ENCODE data around the gene TNNC1.
A peak's percentile ranks its signal among the peaks of the same experiment; 100 is the strongest.

The TNNC1 gene

DNA sequence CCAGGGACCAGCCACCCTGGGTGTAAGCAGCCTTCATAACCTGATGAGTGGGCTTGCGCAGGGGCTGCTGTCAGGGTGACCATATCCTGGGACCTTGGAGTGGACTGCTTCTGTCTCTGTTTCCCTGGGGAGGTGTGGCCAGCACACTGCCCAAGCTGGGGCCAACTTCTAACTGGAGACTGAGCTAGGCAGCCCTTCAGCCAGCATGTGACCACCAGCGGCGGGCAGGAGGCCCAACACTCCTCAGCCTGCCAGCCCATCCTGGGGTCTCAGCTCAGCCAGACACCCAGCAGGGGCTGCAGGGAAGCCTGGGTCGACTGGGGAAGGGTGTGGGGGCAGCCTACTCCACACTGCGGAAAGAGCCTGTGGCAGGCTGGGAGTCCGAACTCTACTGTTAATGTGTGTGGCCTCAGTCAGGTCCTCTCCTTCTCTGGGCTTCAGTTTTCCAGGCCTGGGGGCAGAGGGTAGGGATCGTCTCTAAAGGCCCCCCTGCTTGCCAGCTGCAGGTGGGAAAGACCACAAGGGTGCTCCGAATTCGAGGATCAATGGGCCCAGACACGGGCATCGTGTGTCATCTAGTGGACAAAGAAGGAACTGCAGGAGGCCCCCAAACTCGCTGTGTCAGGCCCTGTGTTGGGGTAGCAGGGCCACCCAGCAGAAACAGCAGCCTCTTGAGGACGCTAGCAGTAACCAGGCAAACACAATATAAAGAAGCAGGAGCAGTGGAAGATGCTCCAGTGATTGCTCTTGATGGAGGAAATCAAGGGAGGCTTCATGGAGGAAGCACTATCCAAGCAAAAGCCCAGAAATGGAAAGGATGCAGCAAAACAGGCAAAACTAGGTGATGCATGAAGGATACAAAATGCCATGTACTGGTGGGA, 7.0 kb downstream of the TNNC1 start:
- no peaks in the 10 kb centered on the region for H3K27me3 ChIP-seq (ENCODE audit: insufficient read depth, poor library complexity, severe bottlenecking)
- H3K4me1 ChIP-seq (ENCODE audit: insufficient read depth, poor library complexity, severe bottlenecking), result no peaks in the 10 kb centered on the region
- H3K36me3 ChIP-seq (ENCODE audit: low read depth), result no peaks in the 10 kb centered on the region
- TF ChIP-seq, protein P1, sequence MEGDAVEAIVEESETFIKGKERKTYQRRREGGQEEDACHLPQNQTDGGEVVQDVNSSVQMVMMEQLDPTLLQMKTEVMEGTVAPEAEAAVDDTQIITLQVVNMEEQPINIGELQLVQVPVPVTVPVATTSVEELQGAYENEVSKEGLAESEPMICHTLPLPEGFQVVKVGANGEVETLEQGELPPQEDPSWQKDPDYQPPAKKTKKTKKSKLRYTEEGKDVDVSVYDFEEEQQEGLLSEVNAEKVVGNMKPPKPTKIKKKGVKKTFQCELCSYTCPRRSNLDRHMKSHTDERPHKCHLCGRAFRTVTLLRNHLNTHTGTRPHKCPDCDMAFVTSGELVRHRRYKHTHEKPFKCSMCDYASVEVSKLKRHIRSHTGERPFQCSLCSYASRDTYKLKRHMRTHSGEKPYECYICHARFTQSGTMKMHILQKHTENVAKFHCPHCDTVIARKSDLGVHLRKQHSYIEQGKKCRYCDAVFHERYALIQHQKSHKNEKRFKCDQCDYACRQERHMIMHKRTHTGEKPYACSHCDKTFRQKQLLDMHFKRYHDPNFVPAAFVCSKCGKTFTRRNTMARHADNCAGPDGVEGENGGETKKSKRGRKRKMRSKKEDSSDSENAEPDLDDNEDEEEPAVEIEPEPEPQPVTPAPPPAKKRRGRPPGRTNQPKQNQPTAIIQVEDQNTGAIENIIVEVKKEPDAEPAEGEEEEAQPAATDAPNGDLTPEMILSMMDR (IDR thresholded peaks at IDR 0.05; ENCODE audit: poor library complexity, severe bottlenecking), result peak; percentile 97
- H3K9me3 ChIP-seq (ENCODE audit: severe bottlenecking), result no peaks in the 10 kb centered on the region
- DNase-seq (ENCODE audit: low spot score) (no peak), ATAC-seq (ENCODE audit: low read depth) (peak; percentile 41; the same call in 2 of the 3 replicates)
- H3K27ac ChIP-seq (ENCODE audit: poor library complexity, severe bottlenecking), result no peak overlapping the region
- no peak overlapping the region for H3K4me3 ChIP-seq (ENCODE audit: severe bottlenecking)

DNA sequence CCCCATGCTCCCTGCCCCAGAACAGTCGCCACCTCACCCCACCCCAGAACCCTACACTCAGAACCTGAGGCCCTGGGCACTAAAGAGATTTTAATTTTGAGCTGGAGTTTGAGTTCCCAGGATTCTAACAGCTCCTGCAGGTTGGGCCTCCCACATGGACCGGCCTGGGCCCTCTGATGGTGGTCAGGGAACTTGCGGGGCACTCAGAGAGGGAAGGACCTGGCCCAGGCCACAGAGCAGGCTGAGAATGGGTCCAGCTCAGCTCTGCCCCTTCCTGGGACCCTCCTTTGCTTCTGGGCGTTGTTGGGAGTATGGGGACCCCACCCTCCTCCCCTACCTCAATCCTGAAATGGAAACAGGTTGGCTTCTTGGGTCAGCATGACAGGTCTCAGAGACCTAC, 7.8 kb downstream of the TNNC1 start:
- Histone ChIP-seq H3K4me3 (ENCODE audit: severe bottlenecking) (no peak overlapping the region), H3K9me3 (ENCODE audit: severe bottlenecking) (no peaks in the 10 kb centered on the region), H3K27me3 (ENCODE audit: insufficient read depth, poor library complexity, severe bottlenecking) (no peaks in the 10 kb centered on the region), H3K36me3 (ENCODE audit: low read depth) (no peaks in the 10 kb centered on the region), H3K4me1 (ENCODE audit: insufficient read depth, poor library complexity, severe bottlenecking) (no peaks in the 10 kb centered on the region), H3K27ac (ENCODE audit: poor library complexity, severe bottlenecking) (no peak overlapping the region)
- DNase-seq (ENCODE audit: low spot score) (no peak), ATAC-seq (ENCODE audit: low read depth) (no peak)
- TF ChIP-seq, protein P1 (IDR thresholded peaks at IDR 0.05; ENCODE audit: poor library complexity, severe bottlenecking), result no peak

GRCh38 chr3:52444860-52445793, 8.7 kb downstream of the TNNC1 start, which contains the start of gene SEMA3G:
Gene SEMA3G, minus strand, starts transcription at chr3:52445103. Its CDS starts 76 bp downstream, at chr3:52445027.
- Histone ChIP-seq H3K9me3 (ENCODE audit: severe bottlenecking) (no peaks in the 10 kb centered on the region), H3K4me1 (ENCODE audit: insufficient read depth, poor library complexity, severe bottlenecking) (no peaks in the 10 kb centered on the region), H3K27me3 (ENCODE audit: insufficient read depth, poor library complexity, severe bottlenecking) (no peaks in the 10 kb centered on the region), H3K4me3 (ENCODE audit: severe bottlenecking) (no peak within 1 kb of the TSS), H3K27ac (ENCODE audit: poor library complexity, severe bottlenecking) (no peak within 1 kb of the TSS), H3K36me3 (ENCODE audit: low read depth) (no peaks in the 10 kb centered on the region)
- peak; percentile 81 for ATAC-seq (ENCODE audit: low read depth)
- TF ChIP-seq, protein P1 (IDR thresholded peaks at IDR 0.05; ENCODE audit: poor library complexity, severe bottlenecking), result no peak
- peak; percentile 76 for DNase-seq (ENCODE audit: low spot score)

- H3K4me3 ChIP-seq (ENCODE audit: severe bottlenecking), result no peak overlapping the region
- DNase-seq (ENCODE audit: low spot score), result no peak
- H3K4me1 ChIP-seq (ENCODE audit: insufficient read depth, poor library complexity, severe bottlenecking), result no peaks in the 10 kb centered on the region
- TF ChIP-seq, protein P1 (IDR thresholded peaks at IDR 0.05; ENCODE audit: poor library complexity, severe bottlenecking), result no peak
- H3K36me3 ChIP-seq (ENCODE audit: low read depth), result no peaks in the 10 kb centered on the region
- H3K9me3 ChIP-seq (ENCODE audit: severe bottlenecking), result no peaks in the 10 kb centered on the region
- no peak overlapping the region for H3K27ac ChIP-seq (ENCODE audit: poor library complexity, severe bottlenecking)
- no peak for ATAC-seq (ENCODE audit: low read depth)
- no peaks in the 10 kb centered on the region for H3K27me3 ChIP-seq (ENCODE audit: insufficient read depth, poor library complexity, severe bottlenecking)
Observed at GRCh38 chr3:52443791-52444687, 9.8 kb downstream of the TNNC1 start.
